Activated CD8-positive, alpha-beta memory T cell treated with anti-CD3 and anti-CD28 coated beads for 48 hours (primary cell): ENCODE measurements around the gene SCN3A.

Experiments used
- DNase-seq, 3 experiments: peaks; one replicate each; pipeline ENCODE4 v3.0.0-alpha.2; 2020; ENCODE audit warnings: low read depth in 2 of 3, low spot score in 2 of 3

The SCN3A gene

GRCh38 chr2:165203689-165204559, at the start of gene SCN3A:
Gene SCN3A (minus strand): TSS chr2:165204050. CDS start chr2:165176394, 27,656 bp downstream.
- DNase-seq = no peak

GRCh38 chr2:165253178-165253577, 49.3 kb upstream of the SCN3A start:
- DNase-seq = no peak

- no peak for DNase-seq
These were observed 47.5 kb upstream of the SCN3A start for GRCh38 chr2:165251366-165251765.

- no peak for DNase-seq
These were observed 44.4 kb upstream of the SCN3A start for GRCh38 chr2:165248238-165248637.

- DNase-seq = no peak
These were observed 41.4 kb upstream of the SCN3A start for GRCh38 chr2:165245081-165245793.

- no peak for DNase-seq
These were observed 37.1 kb upstream of the SCN3A start for GRCh38 chr2:165240916-165241315.

GRCh38 chr2:165239856-165240515, 36.1 kb upstream of the SCN3A start:
- DNase-seq = no peak

- DNase-seq = no peak
These were observed 35.4 kb upstream of the SCN3A start, which contains the start of gene SCN2A for GRCh38 chr2:165239230-165239629. Gene SCN2A (plus strand): TSS chr2:165239414. CDS start chr2:165295824, 56,410 bp downstream.

- DNase-seq = no peak
These were observed 34.4 kb upstream of the SCN3A start for GRCh38 chr2:165238295-165238694.

- no peak for DNase-seq
These were observed 33.2 kb upstream of the SCN3A start for GRCh38 chr2:165237056-165237455.

GRCh38 chr2:165227571-165227970, 23.7 kb upstream of the SCN3A start:
- DNase-seq = no peak

GRCh38 chr2:165224941-165225340, 21.1 kb upstream of the SCN3A start:
- DNase-seq = no peak

- no peak for DNase-seq
These were observed 15.6 kb upstream of the SCN3A start for GRCh38 chr2:165219481-165219880.

GRCh38 chr2:165214093-165214492, 10.2 kb upstream of the SCN3A start:
- no peak for DNase-seq

- no peak for DNase-seq
These were observed 4.2 kb upstream of the SCN3A start for GRCh38 chr2:165208094-165208493.

- no peak for DNase-seq
These were observed 2.0 kb upstream of the SCN3A start for GRCh38 chr2:165205865-165206264.

GRCh38 chr2:165202239-165202638, 1.6 kb downstream of the SCN3A start:
- no peak for DNase-seq

GRCh38 chr2:165198181-165198580, 5.7 kb downstream of the SCN3A start:
- no peak for DNase-seq

GRCh38 chr2:165197346-165197745, 6.5 kb downstream of the SCN3A start:
- no peak for DNase-seq

GRCh38 chr2:165196411-165196810, 7.4 kb downstream of the SCN3A start:
- no peak for DNase-seq

- no peak for DNase-seq
These were observed 10.6 kb downstream of the SCN3A start for GRCh38 chr2:165193178-165193777.
